HCEC 1CT (cell line): ENCODE data around the gene DGLUCY.
A peak's percentile ranks its signal among the peaks of the same experiment; 100 is the strongest.
"Not testable (repeated sequence)": the region's sequence is repeated elsewhere in the genome, so short reads cannot be mapped to it uniquely, and the experiment has no call there.

Source experiments
- DNase-seq: peaks from one replicate; pipeline ENCODE4 v3.0.0-alpha.2; 2017

DGLUCY gene

DNA sequence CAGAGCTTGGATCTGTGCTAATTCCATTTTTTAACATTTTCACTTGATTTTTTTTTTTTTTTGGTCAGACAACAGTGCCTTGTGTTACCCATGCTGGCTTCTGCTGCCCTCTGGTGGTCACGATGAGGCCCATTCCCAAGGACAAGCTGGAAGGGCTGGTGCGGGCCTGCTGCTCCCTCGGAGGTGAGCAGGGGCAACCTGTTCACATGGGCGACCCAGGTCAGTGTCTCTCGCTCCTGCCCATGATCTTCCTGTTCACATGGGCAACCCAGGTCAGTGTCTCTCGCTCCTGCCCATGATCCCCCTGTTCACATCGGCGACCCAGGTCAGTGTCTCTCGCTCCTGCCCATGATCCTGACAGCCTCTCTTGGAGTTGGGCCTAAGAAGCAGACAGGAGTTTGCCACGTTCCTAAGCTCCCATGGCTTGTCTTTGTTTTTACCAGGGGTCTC lies 59.4 kb downstream of the DGLUCY start:
- peak; percentile 54 for DNase-seq

DNA sequence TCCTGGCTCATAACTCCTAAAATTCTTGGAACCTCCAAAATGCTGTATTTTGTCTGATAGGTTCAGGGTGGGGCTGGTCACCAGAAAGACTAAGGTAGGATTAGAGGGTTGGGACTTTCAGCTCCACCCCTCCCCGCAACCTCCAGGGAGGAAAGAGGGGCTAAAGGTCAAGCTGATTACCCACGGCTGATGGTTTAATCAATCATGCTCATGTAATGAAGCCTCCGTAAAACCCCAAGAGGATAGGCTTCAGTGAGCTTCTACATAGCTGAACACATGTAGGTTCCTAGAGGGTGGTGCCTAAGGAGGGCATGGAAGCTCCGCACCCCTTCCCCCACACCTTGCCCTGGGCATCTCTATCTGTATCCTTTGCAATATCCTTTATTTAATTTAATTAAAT lies 60.0 kb downstream of the DGLUCY start:
- no peak for DNase-seq

DNA sequence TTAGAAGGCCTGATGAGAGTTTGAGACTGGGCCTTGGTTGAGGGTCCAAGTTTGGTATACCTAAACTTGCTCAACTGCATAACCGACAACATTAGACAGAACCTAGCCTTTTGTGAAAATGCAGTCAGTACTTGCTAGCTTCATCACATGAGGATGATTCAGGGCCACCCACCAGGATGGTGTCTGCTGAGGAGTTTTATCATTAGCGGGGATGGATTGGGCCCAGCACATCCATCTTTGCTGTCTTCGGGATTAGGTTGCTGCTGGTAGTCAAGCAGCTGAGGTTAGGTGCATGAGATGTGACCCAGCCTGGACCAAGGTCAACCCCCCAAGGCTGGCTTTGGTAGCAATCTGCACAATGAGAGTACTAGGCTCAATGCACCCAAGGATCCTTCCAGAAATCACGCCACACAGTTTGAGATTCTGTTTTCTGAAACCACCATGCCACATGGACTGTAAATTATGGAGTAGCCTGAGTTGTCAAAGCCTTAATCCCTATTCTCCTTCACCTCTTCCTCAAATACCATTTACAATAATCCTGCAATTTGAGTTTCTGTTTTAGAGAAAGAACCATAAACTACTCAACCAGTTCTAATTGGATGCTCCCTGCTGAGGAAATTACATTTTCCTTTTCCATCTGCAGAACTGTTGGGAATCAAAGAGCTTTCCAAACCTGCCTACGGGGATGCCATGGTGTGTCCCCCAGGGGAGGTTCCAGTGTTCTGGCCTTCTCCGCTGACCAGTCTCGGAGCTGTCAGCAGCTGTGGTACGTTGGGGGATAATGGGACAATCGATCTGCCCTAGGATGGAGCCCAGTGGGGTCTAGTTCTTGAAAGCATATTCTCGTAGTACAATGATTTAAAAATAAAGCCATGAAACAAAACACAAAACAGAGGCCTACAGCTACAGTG lies 61.7 kb downstream of the DGLUCY start:
- DNase-seq = no peak

DNA sequence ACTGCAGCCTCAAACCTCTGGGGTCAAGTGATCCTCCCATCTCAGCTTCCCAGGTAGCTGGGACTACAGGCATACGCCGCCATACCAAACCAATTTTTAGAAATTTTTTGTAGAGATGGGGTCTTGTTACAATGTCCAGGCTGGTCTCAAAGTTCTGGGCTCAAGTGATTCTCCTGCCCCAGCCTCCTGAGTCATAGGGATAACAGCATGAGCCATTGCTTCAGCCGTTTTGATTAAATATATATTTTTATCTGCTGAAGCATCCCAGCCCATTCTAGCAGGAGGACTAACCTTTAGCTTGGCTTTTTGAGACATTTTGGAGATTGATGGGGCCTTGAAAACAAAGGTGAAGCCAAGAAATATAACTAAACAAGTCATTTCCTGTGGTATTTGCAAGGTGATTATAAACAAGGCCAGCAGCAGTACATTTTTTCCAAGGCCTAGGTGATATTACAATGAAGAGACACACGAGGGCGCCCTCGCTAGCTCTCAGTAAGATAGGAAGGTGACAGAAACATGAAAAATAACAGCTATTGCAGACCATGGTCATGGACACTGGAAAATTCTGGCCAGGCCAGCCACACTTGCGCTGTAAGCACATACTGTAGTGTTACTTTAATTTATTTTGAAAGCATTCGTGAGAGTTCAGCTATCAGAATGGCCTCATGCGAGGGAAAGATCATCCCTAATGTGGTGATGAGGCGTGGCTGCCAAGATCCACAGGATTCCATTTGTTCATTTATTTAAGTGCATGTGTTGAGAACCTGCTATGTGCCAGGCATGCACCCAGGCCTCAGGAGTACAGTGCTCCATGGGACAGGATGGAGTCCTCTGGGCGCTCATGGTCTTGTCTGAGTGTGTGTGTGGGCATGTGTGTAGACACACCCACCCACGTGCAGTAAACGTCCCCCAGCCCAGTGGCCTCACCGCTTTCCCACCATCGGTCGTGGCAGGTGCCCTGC lies 63.5 kb downstream of the DGLUCY start:
- DNase-seq = peak; percentile 56

DNA sequence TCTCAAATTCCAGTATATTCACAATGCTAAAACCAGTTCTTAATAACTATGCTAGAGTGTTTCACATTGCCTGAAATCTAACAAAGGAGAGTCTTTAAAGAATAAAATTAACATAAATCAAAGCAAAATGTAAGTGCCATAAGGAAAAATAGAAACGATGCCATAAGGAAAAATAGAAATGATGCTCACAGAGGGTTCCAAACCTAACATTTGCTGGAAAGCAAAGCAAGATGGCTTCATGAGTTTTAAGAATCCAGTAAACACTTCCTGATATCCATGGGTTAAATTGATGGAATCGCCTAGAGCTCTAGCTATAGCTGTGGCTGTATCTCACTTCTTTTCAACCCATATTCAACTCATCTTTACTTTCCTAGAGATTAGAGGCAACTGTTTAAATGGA lies 66.7 kb downstream of the DGLUCY start:
- no peak for DNase-seq

DNA sequence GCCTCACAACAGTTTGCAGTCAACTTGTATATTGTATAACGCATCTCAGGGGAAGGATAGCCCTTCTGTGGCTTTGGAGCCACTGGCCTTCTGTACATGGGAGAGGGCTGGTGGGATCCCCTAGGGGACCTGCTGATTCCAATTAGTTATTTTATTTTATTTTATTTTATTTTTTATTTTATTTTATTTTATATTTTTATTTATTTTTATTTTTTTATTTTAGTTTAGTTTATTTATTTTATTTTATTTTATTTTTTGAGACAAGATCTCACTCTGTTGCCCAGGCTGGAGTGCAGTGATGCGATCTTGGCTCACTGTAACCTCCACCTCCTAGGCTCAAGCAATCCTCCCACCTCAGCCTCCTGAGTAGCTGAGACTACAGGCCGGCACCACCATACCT lies 68.9 kb downstream of the DGLUCY start:
- DNase-seq = not testable (repeated sequence)

DNA sequence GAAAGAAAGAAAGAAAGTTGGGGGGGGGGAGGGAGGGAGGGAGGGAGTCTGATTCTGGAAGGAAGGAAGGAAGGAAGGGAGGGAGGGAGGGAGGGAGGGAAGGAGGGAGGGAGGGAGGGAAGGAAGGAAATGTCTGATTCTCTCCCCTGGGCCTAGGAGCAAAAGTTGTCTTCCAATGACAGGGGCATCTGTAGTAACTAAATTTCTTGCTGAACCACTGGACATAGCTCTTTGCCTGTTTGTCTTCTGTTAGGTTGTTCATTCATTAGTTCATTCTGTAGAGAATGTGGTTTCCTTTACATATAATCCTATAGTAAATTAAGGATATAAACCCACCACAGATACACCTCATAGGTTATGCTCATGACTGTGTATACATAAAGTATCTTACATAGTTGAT lies 70.7 kb downstream of the DGLUCY start:
- DNase-seq = no peak

DNA sequence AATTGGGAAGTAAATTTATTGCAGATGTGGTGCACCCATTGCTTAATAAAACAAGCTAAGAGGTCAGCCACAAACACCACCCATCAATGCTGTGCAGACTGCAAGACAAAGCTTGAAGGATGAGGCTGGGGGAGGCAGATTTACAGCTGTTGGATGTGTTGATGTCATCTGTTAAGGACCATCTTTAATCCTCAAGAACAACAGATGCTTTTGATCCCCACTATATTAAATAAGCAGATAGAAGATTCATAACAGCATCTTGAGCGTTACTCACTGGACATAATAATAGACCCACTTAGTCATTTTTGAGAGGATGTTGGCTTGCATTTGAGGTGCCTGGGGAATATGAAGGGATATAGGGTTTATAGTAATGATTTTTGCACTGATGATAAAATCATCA lies 71.8 kb downstream of the DGLUCY start:
- DNase-seq = peak; percentile 59

DNA sequence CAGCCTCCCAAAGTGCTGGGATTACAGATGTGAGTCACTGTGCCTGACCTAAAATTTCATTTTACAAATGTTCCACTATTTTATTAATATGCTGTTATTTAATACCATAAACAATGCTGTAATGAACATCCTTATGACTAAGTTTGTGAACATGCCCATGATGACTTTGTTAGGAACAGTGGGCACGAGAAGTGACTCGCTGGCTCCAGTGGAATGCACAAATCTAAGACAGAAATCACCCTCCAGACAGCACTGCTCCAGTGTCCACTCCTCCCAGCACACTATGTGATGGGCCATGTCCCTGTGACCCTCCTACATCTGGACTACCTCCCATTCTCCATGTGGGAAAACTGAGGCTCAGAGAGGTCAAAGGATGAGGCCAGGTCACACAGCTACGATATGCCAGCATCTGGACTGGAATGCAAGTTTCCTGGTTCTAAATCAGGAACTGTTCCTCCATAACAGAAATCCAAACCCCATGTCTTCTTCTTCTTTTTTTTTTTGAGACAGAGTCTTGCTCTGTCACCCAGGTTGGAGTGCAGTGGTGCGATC lies 72.7 kb downstream of the DGLUCY start:
- peak; percentile 40 for DNase-seq

DNA sequence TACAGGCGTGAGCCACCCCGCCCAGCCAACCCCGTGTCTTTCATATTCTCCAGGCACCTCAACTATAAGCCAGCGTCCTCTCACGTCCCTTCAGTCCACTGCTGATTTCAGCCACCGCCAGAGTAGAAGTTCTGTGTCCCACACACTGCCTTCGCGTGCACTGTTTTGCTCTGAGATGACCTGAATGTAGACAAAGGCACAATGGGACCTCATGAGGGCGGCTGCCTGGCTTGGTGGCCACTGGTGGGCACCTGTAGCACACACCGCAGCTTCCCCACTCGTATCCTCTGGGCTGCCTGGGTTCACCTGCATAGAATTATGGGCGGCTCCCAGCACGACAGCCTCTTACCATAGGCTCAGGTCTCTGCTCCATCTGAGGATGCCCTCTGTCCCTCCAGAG lies 73.4 kb downstream of the DGLUCY start:
- DNase-seq = no peak

DNA sequence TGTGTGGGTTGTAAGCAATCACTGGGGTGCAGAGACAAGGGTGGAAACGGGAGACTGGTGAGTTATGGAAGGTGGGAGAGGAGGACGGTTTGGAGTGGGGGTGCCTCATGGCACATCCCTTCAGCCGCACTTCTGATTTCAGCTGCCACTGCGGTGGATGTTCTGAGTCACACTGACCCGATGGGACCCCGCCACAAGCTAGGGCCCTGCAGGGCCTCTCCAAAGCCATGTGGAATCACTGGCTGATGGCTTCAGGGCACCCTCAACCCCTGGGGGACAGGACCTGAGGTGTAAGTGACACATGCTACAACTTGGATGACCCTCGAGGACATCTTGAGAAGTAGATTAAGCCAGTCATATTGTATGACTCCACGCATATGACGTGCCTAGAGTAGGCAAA lies 77.0 kb downstream of the DGLUCY start:
- DNase-seq = no peak

DNA sequence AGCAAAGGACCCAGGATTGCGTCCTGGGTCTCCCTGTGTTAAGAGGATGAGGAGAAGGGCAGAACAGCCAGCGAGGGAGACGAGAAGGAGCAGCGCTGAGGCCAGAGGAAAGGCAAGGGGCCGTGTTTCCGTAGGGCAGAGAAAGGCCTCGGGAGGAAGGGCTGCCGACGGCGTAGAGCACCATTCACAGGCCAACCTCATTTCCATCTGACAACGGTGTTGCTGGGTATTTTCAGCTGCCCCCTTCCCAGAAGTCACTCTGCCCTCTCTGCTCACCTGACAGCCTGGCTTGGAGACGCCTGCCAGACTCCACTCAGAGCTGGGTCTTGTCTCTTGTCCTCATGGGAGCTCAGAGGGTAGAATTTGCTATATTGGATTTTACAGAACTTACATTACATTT lies 79.2 kb downstream of the DGLUCY start:
- DNase-seq = no peak

DNA sequence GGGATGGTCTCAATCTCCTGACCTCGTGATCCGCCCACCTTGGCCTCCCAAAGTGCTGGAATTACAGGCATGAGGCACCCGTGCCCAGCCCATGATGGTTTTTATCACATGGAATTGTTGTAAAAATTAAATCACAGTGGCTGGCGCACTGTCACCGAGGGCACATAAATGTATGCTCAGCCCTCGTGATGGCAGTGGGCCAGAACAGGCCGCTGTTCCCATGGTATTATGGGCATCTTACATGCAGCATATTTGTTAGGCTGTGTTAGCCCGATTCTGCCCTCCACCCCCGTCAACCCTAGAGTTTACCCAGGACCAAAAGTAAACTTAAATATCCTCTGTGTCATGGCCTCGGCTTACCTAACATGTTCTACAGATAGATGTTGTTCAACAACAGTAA lies 82.0 kb downstream of the DGLUCY start:
- no peak for DNase-seq

DNA sequence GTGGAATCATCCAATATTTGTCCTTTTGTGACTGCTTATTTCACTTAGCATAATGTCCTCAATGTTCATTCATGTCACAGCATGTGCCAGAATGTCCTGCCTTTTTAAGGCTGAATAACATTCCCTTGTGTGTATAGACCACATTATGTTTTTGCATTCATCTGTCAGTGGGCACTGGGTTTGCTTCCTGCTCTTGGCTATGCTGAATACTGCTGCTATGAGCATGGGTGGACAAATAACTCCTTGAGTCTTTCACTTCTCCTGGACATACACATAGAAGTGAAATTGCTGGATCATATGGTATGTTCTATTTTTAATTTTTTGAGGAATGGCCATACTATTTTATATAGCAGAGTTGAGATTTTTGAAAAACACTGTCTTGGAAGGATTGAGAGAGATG lies 83.8 kb downstream of the DGLUCY start:
- no peak for DNase-seq

DNA sequence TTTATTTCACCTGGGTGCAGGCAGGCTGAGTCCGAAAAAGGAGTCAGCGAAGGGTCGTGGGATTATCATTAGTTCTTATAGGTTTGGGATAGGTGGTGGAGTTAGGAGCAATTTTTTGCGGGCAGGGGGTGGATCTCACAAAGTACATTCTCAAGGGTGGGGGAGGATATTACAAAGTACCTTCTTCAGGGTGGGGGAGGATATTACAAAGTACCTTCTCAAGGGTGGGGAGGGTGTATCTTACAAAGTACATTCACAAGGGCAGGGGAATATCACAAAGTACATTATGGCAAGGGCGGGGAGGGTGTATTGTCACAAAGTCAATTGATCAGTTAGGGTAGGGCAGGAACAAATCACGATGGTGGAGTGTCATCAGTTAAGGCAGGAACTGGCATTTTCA lies 86.9 kb downstream of the DGLUCY start:
- not testable (repeated sequence) for DNase-seq

DNA sequence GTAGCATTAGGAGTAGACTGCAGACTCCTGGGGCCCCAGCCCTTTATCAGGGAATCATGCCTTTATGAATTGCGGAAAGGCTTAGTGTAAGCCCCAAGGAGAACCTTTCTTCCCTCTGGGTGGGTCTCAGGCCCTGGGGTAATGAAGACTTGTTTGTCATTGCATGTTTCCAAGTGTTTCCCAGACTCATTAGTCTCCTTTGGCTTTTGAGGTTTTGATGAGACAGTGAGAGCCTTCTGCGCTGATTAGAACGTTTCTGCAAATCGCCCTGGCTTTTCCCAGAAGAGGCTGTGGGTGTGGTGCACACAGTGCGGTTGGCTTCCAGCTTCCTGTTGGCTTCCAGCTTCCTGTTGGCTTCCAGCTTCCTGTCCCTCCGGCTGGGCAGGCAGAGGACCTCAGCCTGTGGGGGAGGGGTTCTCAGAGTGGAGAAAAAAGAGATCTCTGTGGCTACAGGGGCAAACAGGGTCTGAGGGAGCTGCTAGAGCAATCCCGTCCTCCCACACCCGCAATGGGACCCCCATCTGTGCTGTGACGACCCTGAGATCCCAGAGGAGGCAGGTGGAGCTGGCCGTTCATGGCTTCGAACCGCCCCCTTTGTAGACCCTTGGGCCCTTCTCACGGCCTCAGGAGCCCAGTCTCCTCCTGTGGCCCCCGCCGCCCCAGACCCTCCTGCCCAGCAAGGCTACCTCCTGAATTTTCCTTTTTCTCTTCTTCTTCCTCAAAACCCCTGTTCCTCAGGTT lies 88.5 kb downstream of the DGLUCY start:
- no peak for DNase-seq

DNA sequence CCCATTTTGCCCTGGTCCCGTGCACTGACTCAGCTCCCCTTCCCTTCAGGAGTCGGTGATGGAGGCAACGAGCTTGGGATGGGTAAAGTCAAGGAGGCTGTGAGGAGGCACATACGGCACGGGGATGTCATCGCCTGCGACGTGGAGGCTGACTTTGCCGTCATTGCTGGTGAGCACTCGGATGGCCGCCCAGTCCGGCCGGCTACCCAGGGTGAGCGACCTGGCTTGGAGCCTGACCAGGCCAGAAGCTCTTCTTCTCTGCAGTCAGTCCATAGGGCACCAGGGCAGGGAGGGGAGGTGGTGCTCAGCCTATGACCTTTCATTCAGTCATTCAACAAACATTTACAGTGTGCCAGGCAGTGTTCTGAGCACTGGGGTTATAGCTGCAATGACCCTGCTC lies 90.8 kb downstream of the DGLUCY start:
- no peak for DNase-seq

DNA sequence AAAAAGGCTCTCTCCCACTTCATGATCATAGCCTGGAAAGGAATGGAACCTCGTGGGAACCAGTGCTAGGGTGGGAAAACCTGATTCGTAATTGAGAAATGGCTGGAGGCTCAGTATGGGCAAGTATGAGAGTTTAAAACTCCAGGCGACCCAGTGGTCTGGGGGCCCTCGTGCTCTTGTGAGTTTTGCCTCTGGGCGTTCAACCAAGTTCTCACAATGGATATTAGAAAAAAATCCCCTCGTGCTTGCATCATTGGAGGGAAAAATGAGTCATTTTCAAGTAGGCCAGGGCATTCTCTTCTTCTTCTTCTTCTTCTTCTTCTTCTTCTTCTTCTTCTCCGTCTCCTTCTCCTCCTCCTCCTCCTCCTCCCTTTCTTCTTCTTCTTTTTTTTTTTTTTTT lies 91.6 kb downstream of the DGLUCY start:
- no peak for DNase-seq

DNA sequence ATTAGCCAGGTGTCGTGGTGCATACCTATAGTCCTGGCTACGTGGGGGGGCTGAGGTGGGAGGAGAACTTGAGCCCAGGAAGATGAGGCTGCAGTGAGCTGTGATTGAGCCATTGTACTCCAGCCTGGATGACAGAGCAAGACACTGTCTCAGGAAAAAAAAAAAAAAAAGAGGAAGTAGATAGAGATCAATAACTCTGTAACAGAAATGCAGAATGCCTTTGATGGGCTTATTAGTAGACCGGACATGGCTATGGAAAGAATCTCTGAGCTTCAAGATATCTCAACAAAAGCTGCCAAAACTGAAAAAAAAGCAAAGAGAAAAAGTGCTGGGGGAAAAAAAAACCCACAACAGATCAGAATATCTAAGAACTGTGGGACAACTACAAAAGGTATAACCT lies 93.1 kb downstream of the DGLUCY start:
- DNase-seq = no peak

DNA sequence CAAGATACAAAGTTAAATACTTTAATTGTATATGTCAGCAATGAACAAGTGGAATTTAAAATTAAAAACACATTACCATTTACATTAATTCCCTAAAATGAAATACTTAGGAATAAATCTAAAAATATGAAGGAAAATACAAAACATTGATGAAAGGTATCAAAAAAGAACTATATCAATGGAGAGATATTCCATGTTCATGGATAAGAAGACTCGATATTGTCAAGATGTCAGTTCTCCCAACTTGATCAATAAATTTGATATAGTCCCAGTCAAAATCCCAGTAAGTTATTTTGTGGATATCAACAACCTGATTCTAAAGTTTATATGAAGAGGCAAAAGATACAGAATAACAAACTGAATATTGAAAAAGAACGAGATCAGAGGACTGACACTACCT lies 97.1 kb downstream of the DGLUCY start:
- DNase-seq = no peak

DNA sequence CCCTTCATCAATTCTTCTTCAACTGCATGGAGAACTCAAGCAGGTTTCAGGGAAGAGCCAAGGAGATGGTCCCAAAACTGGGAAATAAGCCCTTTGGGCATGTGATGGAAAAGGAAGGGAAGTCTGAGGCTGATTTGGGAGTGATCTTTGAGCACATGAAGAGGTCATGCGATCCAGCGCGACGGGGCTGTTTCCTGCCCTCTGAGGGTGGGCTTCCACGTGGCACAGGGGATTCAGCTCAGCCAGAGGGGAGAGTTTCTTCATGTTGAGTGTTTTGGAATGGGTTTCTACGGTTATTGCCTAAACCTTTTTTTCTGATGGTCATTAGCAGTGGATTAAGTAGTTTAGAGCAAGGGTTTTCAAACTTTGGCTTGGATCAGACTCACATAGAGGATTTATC lies 100.4 kb downstream of the DGLUCY start:
- no peak for DNase-seq

DNA sequence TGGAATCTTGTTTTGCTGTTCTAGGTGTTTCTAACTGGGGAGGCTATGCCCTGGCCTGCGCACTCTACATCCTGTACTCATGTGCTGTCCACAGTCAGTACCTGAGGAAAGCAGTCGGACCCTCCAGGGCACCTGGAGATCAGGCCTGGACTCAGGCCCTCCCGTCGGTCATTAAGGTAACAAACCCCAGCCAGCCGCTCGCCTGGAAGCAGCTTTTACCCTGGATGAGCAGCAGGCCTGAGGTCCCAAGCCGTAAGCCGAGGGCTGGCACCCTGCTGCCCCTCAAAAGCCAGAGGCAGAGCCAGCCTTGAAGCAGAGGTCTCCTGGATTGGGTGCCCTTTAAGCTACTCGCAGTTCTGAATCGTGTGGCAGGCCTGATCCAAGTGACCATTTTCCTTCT lies 101.5 kb downstream of the DGLUCY start:
- no peak for DNase-seq

DNA sequence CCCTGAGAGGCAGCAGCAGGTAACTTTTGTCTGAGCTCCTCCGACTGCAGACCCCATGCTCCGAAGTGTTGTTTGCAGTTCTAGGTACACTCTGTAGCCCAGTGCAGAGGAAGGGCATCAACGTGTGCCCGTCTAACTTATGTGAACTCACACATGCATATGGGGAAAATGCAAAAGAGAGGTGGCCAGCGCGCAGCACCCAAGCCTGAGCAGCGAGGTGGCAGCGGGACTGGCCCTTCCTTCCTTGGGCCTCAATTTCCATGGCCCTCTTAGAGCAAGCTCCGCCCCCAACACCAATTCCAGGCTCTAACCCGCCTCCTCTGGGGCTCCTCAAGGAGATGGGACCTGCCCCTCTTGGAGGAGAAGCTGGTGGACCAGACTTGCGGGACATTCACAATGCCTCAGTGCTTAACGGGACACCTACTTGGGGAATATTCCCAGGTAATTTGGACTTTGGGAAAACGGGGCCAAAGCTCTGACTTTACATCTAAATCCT lies 102.9 kb downstream of the DGLUCY start:
- DNase-seq = no peak
